PC-9 (cell line): ENCODE data around the gene CNTN5. TPM values are rescaled to one million over a fixed set of nuclear protein-coding genes. Genes with fewer than 3 reads are reported as not detected.

ENCODE experiments used
- BruUV-seq: library from RNA; stranded (reverse); fragments of 400-500 nt; replicated peaks from 2 replicates; lab custom pipeline; 2021; lab: Mats Ljungman, UMichigan
- CTCF ChIA-PET: fragments of 300-600 bp; sonication (Branson Sonifier 250); formaldehyde crosslinking; loops from one replicate; lab custom pipeline; 2022; ENCODE audit warnings: antibody characterized with exemption; lab: Charles Lee
- POLR2A ChIA-PET: fragments of 300-600 bp; sonication (Branson Sonifier 250); formaldehyde crosslinking; loops from one replicate; lab custom pipeline; 2022; ENCODE audit warnings: antibody characterized with exemption; ENCODE audit not compliant: unreplicated experiment; lab: Charles Lee
- DNase-seq, 2 experiments: peaks; one replicate each; pipeline versions ENCODE4 v3.0.0 to v3.0.0-alpha.2; 2015 to 2022; ENCODE audit warnings: mixed read lengths in 1 of 2
- H2AFZ ChIP-seq: fragments of 200-600 bp; sonication (generic); 2 replicates; pipeline ENCODE4 v1.8.1; 2017; ENCODE audit warnings: antibody characterized with exemption
- H3F3A ChIP-seq: fragments of 200-600 bp; sonication (generic); 2 replicates; pipeline ENCODE4 v1.8.1; 2017; ENCODE audit warnings: antibody characterized with exemption, mild to moderate bottlenecking, low read depth; ENCODE audit not compliant: insufficient read depth
- H3K27ac ChIP-seq: fragments of 200-600 bp; sonication (generic); 2 replicates; pipeline ENCODE4 v1.6.1; 2016; ENCODE audit warnings: mixed run types
- H3K27me3 ChIP-seq: fragments of 200-600 bp; sonication (generic); 2 replicates; pipeline ENCODE4 v1.6.1; 2016; ENCODE audit warnings: low read depth, mixed run types; ENCODE audit not compliant: insufficient read depth
- H3K36me3 ChIP-seq: fragments of 200-600 bp; sonication (generic); 2 replicates; pipeline ENCODE4 v1.6.1; 2016; ENCODE audit warnings: low read depth, mixed run types
- H3K4me1 ChIP-seq: fragments of 200-600 bp; sonication (generic); replicated peaks from 2 replicates; pipeline ENCODE4 v1.6.1; 2016; ENCODE audit warnings: mixed run types; ENCODE audit not compliant: insufficient read depth
- H3K4me2 ChIP-seq: fragments of 200-600 bp; sonication (generic); 2 replicates; pipeline ENCODE4 v1.6.1; 2017; ENCODE audit warnings: mixed run types
- H3K4me3 ChIP-seq: fragments of 200-600 bp; sonication (generic); 2 replicates; pipeline ENCODE4 v1.6.1; 2016; ENCODE audit warnings: mixed run types
- H3K79me2 ChIP-seq: fragments of 200-600 bp; sonication (generic); 2 replicates; pipeline ENCODE4 v1.6.1; 2017; ENCODE audit warnings: low read depth, mixed run types
- H3K9me2 ChIP-seq: fragments of 200-600 bp; sonication (generic); 2 replicates; pipeline ENCODE4 v1.8.1; 2017; ENCODE audit warnings: mild to moderate bottlenecking; ENCODE audit not compliant: insufficient read depth
- H3K9me3 ChIP-seq: fragments of 200-600 bp; sonication (generic); 2 replicates; pipeline ENCODE4 v1.8.1; 2016; ENCODE audit warnings: low read depth; ENCODE audit not compliant: insufficient read depth
- H4K20me1 ChIP-seq: fragments of 200-600 bp; sonication (generic); 2 replicates; pipeline ENCODE4 v1.8.1; 2017; ENCODE audit not compliant: insufficient read depth
- EZH2 ChIP-seq: fragments of 200-600 bp; sonication (generic); IDR thresholded peaks from 2 replicates; pipeline ENCODE4 v1.8.0; 2017; ENCODE audit warnings: antibody characterized with exemption, low read depth
- intact Hi-C: fragments of 100-400 bp; cut with micrococcal nuclease; formaldehyde crosslinking; loops from one replicate; pipeline ENCODE4 v1.10.0; 2022; ENCODE audit not compliant: unreplicated experiment
- total RNA-seq: library from RNA; stranded (reverse); gene quantifications from 2 replicates; pipeline ENCODE4 v1.2.3, GENCODE V29; 2021
- TF ChIP-seq, protein P1 (sequence below): fragments of 200-600 bp; sonication (generic); conservative IDR thresholded peaks from 2 replicates; pipeline ENCODE4 v1.6.1; 2017; ENCODE audit warnings: mixed run types, antibody characterized with exemption, mild to moderate bottlenecking, moderate library complexity

CNTN5 gene
- total RNA-seq, 1 experiment from 2014 or later, result not detected

GRCh38 chr11:99686838-99687237, 666.1 kb downstream of the CNTN5 start:
- no peak overlapping the region for H3K4me2 ChIP-seq
- no peak for DNase-seq
- H3K4me3 ChIP-seq, result no peak overlapping the region
- no peaks in the 10 kb centered on the region for H4K20me1 ChIP-seq
- H3F3A ChIP-seq, result no peaks in the 10 kb centered on the region
- no peaks in the 10 kb centered on the region for H3K27me3 ChIP-seq
- ChIA-PET POLR2A (interaction anchor here (0.6 kb wide), 1 partner anchor 241 kb away, joined by 37 read pairs; no protein-coding TSS in a partner anchor), CTCF (no interaction called here)
- BruUV-seq, result no TSS peak
- intact Hi-C loops, result no loop called here
- no peak for TF ChIP-seq EZH2
- no peaks in the 10 kb centered on the region for H3K4me1 ChIP-seq
- H3K9me3 ChIP-seq, result no peaks in the 10 kb centered on the region; the same call in 1 of the 2 replicates
- no peaks in the 10 kb centered on the region for H3K79me2 ChIP-seq
- H3K27ac ChIP-seq, result no peak overlapping the region
- H3K36me3 ChIP-seq, result no peaks in the 10 kb centered on the region
- no peaks in the 10 kb centered on the region for H3K9me2 ChIP-seq
- no peak overlapping the region for H2AFZ ChIP-seq

GRCh38 chr11:99687320-99687719, 666.6 kb downstream of the CNTN5 start:
- intact Hi-C loops, result no loop called here
- H2AFZ ChIP-seq, result no peak overlapping the region
- CTCF ChIA-PET, result no interaction called here

GRCh38 chr11:99693941-99694492, 673.3 kb downstream of the CNTN5 start:
- no peak overlapping the region for H3K27ac ChIP-seq
- no peaks in the 10 kb centered on the region for H4K20me1 ChIP-seq
- no TSS peak for BruUV-seq
- DNase-seq, result peak; percentile 30 to 69
- no peaks in the 10 kb centered on the region for H3K36me3 ChIP-seq
- 0 out of 2 replicates have a peak overlapping the region, but pooled peaks have one; percentile 14 for H2AFZ ChIP-seq
- peaks cover 10% of the 10 kb centered on the region; the same call in 1 of the 2 replicates for H3K4me1 ChIP-seq
- POLR2A ChIA-PET, result interaction anchor here (0.5 kb wide), 1 partner anchor 369 kb away, joined by 6 read pairs; no protein-coding TSS in a partner anchor
- TF ChIP-seq EZH2, result no peak
- TF ChIP-seq, protein P1, sequence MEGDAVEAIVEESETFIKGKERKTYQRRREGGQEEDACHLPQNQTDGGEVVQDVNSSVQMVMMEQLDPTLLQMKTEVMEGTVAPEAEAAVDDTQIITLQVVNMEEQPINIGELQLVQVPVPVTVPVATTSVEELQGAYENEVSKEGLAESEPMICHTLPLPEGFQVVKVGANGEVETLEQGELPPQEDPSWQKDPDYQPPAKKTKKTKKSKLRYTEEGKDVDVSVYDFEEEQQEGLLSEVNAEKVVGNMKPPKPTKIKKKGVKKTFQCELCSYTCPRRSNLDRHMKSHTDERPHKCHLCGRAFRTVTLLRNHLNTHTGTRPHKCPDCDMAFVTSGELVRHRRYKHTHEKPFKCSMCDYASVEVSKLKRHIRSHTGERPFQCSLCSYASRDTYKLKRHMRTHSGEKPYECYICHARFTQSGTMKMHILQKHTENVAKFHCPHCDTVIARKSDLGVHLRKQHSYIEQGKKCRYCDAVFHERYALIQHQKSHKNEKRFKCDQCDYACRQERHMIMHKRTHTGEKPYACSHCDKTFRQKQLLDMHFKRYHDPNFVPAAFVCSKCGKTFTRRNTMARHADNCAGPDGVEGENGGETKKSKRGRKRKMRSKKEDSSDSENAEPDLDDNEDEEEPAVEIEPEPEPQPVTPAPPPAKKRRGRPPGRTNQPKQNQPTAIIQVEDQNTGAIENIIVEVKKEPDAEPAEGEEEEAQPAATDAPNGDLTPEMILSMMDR, result no peak
- H3K27me3 ChIP-seq, result no peaks in the 10 kb centered on the region
- no peaks in the 10 kb centered on the region; the same call in 1 of the 2 replicates for H3K9me2 ChIP-seq
- no peaks in the 10 kb centered on the region for H3F3A ChIP-seq
- H3K9me3 ChIP-seq, result no peaks in the 10 kb centered on the region; the same call in 1 of the 2 replicates
- H3K79me2 ChIP-seq, result no peaks in the 10 kb centered on the region
- intact Hi-C loops, result no loop called here
- no peak overlapping the region for H3K4me3 ChIP-seq
- CTCF ChIA-PET, result interaction anchor here (0.5 kb wide), 1 partner anchor 137 kb away, joined by 3 read pairs; no protein-coding TSS in a partner anchor
- peak overlapping the region; percentile 46 for H3K4me2 ChIP-seq

More at GRCh38 chr11:99687320-99687719, 666.6 kb downstream of the CNTN5 start:
- Histone ChIP-seq H3K27ac (no peak overlapping the region), H4K20me1 (no peaks in the 10 kb centered on the region), H3K9me3 (no peaks in the 10 kb centered on the region; the same call in 1 of the 2 replicates), H3K4me2 (no peak overlapping the region), H3K27me3 (no peaks in the 10 kb centered on the region), H3K36me3 (no peaks in the 10 kb centered on the region), H3K4me3 (no peak overlapping the region), H3F3A (no peaks in the 10 kb centered on the region), H3K9me2 (no peaks in the 10 kb centered on the region), H3K4me1 (no peaks in the 10 kb centered on the region), H3K79me2 (no peaks in the 10 kb centered on the region)
- no peak for DNase-seq
- POLR2A ChIA-PET, result interaction anchor here (0.6 to 0.7 kb wide), 2 partner anchors 76 to 241 kb away, joined by 3 to 37 read pairs; no protein-coding TSS in a partner anchor
- no peak for TF ChIP-seq EZH2
- TF ChIP-seq, protein P1, result no peak
- BruUV-seq, result no TSS peak
